PC-3 (cell line): ENCODE measurements around the gene CDK5R1. TPM values are rescaled to one million over a fixed set of nuclear protein-coding genes. Genes with fewer than 3 reads are reported as not detected.

Source experiments
- ATAC-seq: fragments of 200-7000 bp; cut with Tn5 transposase; 2 replicates; pipeline ENCODE4 v1.9.1; 2020; ENCODE audit warnings: mild to moderate bottlenecking, moderate library complexity
- BruUV-seq: library from RNA; stranded (reverse); fragments of 400-500 nt; replicated peaks from 2 replicates; lab custom pipeline; 2021; lab: Mats Ljungman, UMichigan
- CTCF ChIA-PET: fragments of 300-600 bp; sonication (Branson Sonifier 250); formaldehyde crosslinking; loops from one replicate; lab custom pipeline; 2022; ENCODE audit warnings: antibody characterized with exemption; lab: Charles Lee
- POLR2A ChIA-PET: fragments of 300-600 bp; sonication (Branson Sonifier 250); formaldehyde crosslinking; loops from one replicate; lab custom pipeline; 2022; ENCODE audit warnings: antibody characterized with exemption; ENCODE audit not compliant: unreplicated experiment; lab: Charles Lee
- DNase-seq: peaks from one replicate; pipeline ENCODE4 v3.0.0-alpha.2; 2015
- H2AFZ ChIP-seq: fragments of 300-600 bp; sonication (generic); 2 replicates; pipeline ENCODE4 v1.6.0; 2016; ENCODE audit warnings: antibody characterized with exemption, low read length
- H3F3A ChIP-seq: fragments of 300-600 bp; sonication (generic); one replicate; pipeline ENCODE4 v1.6.0; 2017; ENCODE audit warnings: antibody characterized with exemption, low read length, control low read depth, mild to moderate bottlenecking; ENCODE audit not compliant: unreplicated experiment
- H3K27ac ChIP-seq: fragments of 300-600 bp; sonication (generic); 2 replicates; pipeline ENCODE4 v1.5.1; 2016; ENCODE audit warnings: mild to moderate bottlenecking, low read length
- H3K27me3 ChIP-seq: fragments of 300-600 bp; sonication (generic); 2 replicates; pipeline ENCODE4 v1.6.1; 2016; ENCODE audit warnings: low read length, mixed read lengths
- H3K36me3 ChIP-seq: fragments of 300-600 bp; sonication (generic); 2 replicates; pipeline ENCODE4 v1.6.1; 2016; ENCODE audit warnings: low read depth, mixed run types, low read length, mixed read lengths
- H3K4me1 ChIP-seq: fragments of 300-600 bp; sonication (generic); 2 replicates; pipeline ENCODE4 v1.5.1; 2016; ENCODE audit warnings: low read length; ENCODE audit not compliant: insufficient read depth
- H3K4me2 ChIP-seq: fragments of 300-600 bp; sonication (generic); 2 replicates; pipeline ENCODE4 v1.6.0; 2016; ENCODE audit warnings: low read length
- H3K4me3 ChIP-seq: fragments of 300-600 bp; sonication (generic); 2 replicates; pipeline ENCODE4 v1.5.1; 2016; ENCODE audit warnings: mild to moderate bottlenecking, low read length, mixed read lengths
- H3K79me2 ChIP-seq: fragments of 300-600 bp; sonication (generic); 2 replicates; pipeline ENCODE4 v1.6.1; 2017; ENCODE audit warnings: low read length, mixed read lengths
- H3K9ac ChIP-seq: fragments of 300-600 bp; sonication (generic); 2 replicates; pipeline ENCODE4 v1.6.0; 2016; ENCODE audit warnings: mild to moderate bottlenecking, low read length
- H3K9me2 ChIP-seq: fragments of 300-600 bp; sonication (generic); replicated peaks from 2 replicates; pipeline ENCODE4 v1.6.1; 2016; ENCODE audit warnings: mixed run types, low read length, mixed read lengths
- H3K9me3 ChIP-seq: fragments of 300-600 bp; sonication (generic); 2 replicates; pipeline ENCODE4 v1.6.1; 2016; ENCODE audit warnings: low read length, mixed read lengths
- H4K20me1 ChIP-seq: fragments of 300-600 bp; sonication (generic); 2 replicates; pipeline ENCODE4 v1.6.1; 2016; ENCODE audit warnings: low read length, mixed read lengths
- CTCF ChIP-seq: fragments of 300-600 bp; sonication (generic); conservative IDR thresholded peaks from 2 replicates; pipeline ENCODE4 v1.5.1; 2017; ENCODE audit warnings: antibody characterized with exemption, low read depth, mild to moderate bottlenecking, low read length
- EZH2 ChIP-seq: fragments of 300-600 bp; sonication (generic); IDR thresholded peaks from one replicate; pipeline ENCODE4 v1.6.1; 2017; ENCODE audit warnings: antibody characterized with exemption, mild to moderate bottlenecking, low read length; ENCODE audit not compliant: unreplicated experiment
- EZH2phosphoT487 ChIP-seq: fragments of 300-600 bp; sonication (generic); IDR thresholded peaks from 2 replicates; pipeline ENCODE4 v1.6.1; 2018; ENCODE audit warnings: mild to moderate bottlenecking, antibody characterized with exemption, low read length, borderline replicate concordance
- intact Hi-C: fragments of 100-400 bp; cut with micrococcal nuclease; formaldehyde crosslinking; loops from 2 replicates; pipeline ENCODE4 v1.9.0; 2023
- total RNA-seq: library from RNA; depleted of rRNA; stranded (reverse); fragments of >200 nt; gene quantifications from 2 replicates; pipeline ENCODE4 v1.2.3, GENCODE V29; 2014

Gene CDK5R1
- total RNA-seq, 1 experiment from 2014 or later: 1.7 TPM

GRCh38 chr17:32489320-32490100, 2.7 kb downstream of the CDK5R1 start:
- no peaks in the 10 kb centered on the region for H3K9me2 ChIP-seq
- TF ChIP-seq EZH2phosphoT487 (no peak), CTCF (no peak), EZH2 (no peak)
- POLR2A ChIA-PET: interaction anchor here (0.5 kb wide), 1 partner anchor 18 kb away, joined by 3 read pairs; no protein-coding TSS in a partner anchor
- no TSS peak for BruUV-seq
- H3K79me2 ChIP-seq: peaks cover 5% of the 10 kb centered on the region; the same call in 1 of the 2 replicates
- no peak overlapping the region for H3K4me3 ChIP-seq
- H2AFZ ChIP-seq: no peak overlapping the region
- peaks cover 7% of the 10 kb centered on the region for H3F3A ChIP-seq
- intact Hi-C loops: loop anchor here (10.0 kb wide), 1 partner anchor 115 kb away; no protein-coding TSS in a partner anchor
- H3K4me1 ChIP-seq: peaks cover 4% of the 10 kb centered on the region; the same call in 1 of the 2 replicates
- DNase-seq (no peak), ATAC-seq (no peak)
- H4K20me1 ChIP-seq: no peaks in the 10 kb centered on the region
- no peaks in the 10 kb centered on the region for H3K9me3 ChIP-seq
- no peaks in the 10 kb centered on the region for H3K27me3 ChIP-seq
- CTCF ChIA-PET: no interaction called here
- H3K27ac ChIP-seq: no peak overlapping the region
- H3K9ac ChIP-seq: no peak overlapping the region
- no peak overlapping the region for H3K4me2 ChIP-seq
- no peaks in the 10 kb centered on the region for H3K36me3 ChIP-seq

DNA sequence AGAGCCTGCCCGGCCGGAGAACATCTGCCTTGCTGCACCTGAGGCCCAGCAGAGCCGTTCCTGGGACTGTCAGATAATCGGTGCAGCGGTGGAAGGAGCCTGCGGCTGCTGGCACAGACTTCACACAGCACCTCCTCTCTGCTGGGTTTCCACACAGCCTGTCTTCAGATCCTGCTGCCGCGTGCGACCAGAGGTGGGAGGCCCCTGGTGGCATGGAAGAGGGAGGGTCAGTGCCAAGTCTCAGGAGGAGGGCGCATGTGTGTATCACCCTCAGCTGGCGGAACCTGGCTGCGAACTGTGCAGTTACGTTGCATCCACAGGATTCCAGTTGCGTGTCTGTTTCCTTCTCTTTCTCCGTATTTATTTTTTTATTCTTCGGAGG, 3.3 kb downstream of the CDK5R1 start:
- ATAC-seq: no peak
- ChIA-PET CTCF (no interaction called here), POLR2A (interaction anchor here (0.5 kb wide), 1 partner anchor 17 kb away, joined by 3 read pairs; no protein-coding TSS in a partner anchor)
- H3K36me3 ChIP-seq: no peaks in the 10 kb centered on the region
- H3K4me3 ChIP-seq: no peak overlapping the region
- H3F3A ChIP-seq: peaks cover 7% of the 10 kb centered on the region
- H4K20me1 ChIP-seq: no peaks in the 10 kb centered on the region
- H3K9me3 ChIP-seq: no peaks in the 10 kb centered on the region
- peaks cover 5% of the 10 kb centered on the region; the same call in 1 of the 2 replicates for H3K79me2 ChIP-seq
- intact Hi-C loops: no loop called here
- H2AFZ ChIP-seq: no peak overlapping the region
- no peaks in the 10 kb centered on the region for H3K9me2 ChIP-seq
- no peaks in the 10 kb centered on the region for H3K27me3 ChIP-seq
- no peak overlapping the region for H3K9ac ChIP-seq
- no peak for DNase-seq
- TF ChIP-seq EZH2 (no peak), CTCF (no peak), EZH2phosphoT487 (no peak)
- BruUV-seq: no TSS peak
- H3K4me2 ChIP-seq: no peak overlapping the region
- H3K4me1 ChIP-seq: peaks cover 4% of the 10 kb centered on the region; the same call in 1 of the 2 replicates
- no peak overlapping the region for H3K27ac ChIP-seq
